GM12864 (cell line): Measurements from ENCODE around the gene ECI1.

ENCODE experiments used
- DNase-seq: peaks from one replicate; pipeline ENCODE4 v3.0.0-alpha.2; 2011; ENCODE audit warnings: low read depth
- H3K4me3 ChIP-seq: 2 replicates; pipeline ENCODE4 v1.5.1; 2011; ENCODE audit warnings: mild to moderate bottlenecking, low read depth, low read length, control low read depth
- TF ChIP-seq, protein P1 (sequence below): IDR thresholded peaks from 2 replicates; pipeline ENCODE4 v1.5.1; 2011; ENCODE audit warnings: low read depth, mild to moderate bottlenecking, moderate library complexity, low read length, control low read depth, inconsistent platforms; ENCODE audit errors: missing control alignments

The ECI1 gene

DNA sequence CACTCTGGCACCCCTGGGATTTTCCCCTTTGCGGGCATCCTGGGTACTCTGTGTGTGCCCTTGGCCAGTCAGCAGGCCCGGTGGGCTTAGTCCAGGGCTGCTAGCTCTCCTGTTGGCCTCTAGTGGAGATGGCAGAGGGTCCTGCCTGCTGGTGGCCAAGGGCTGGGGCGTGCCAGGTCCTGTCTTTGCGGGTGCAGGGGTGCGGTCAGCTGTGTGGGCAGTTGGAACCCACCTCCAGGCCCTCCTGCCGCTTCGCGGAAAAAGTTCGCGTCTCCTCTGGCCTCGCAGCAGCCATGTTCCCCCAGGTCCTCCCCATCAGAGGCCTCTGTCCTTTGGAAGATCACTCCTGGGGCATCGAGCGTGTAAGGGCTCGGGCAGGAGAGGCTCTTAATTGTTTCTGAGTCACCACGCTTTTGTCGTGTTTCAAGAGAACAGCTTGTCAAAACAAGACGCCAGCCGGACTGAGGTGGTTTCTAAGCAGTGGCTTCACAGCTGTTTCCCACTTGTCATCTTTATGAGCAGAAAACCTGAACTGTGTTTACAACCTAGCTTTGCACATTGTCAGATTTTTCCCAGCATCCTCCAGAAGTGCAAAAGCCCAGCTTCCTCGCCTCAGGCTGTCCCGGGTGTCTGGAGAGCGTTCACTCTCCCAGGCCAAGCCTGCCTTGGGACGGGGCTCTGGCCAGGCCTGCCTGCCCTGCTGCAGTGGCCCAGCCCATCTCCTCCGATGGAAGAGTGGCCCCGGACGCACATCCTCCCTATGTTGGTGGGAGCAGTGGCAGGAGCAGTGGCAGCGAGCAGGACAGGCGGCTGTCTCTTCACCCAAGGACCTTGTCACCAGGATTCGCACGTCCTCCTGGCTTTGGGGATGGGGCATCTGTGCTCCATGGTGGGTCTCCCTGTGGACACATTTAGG is 20.1 kb downstream of the ECI1 start:
- no peak for DNase-seq
- TF ChIP-seq, protein P1, sequence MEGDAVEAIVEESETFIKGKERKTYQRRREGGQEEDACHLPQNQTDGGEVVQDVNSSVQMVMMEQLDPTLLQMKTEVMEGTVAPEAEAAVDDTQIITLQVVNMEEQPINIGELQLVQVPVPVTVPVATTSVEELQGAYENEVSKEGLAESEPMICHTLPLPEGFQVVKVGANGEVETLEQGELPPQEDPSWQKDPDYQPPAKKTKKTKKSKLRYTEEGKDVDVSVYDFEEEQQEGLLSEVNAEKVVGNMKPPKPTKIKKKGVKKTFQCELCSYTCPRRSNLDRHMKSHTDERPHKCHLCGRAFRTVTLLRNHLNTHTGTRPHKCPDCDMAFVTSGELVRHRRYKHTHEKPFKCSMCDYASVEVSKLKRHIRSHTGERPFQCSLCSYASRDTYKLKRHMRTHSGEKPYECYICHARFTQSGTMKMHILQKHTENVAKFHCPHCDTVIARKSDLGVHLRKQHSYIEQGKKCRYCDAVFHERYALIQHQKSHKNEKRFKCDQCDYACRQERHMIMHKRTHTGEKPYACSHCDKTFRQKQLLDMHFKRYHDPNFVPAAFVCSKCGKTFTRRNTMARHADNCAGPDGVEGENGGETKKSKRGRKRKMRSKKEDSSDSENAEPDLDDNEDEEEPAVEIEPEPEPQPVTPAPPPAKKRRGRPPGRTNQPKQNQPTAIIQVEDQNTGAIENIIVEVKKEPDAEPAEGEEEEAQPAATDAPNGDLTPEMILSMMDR, result no peak

GRCh38 chr16:2230376-2230775 is 21.0 kb downstream of the ECI1 start:
- H3K4me3 ChIP-seq, result no peak overlapping the region
- TF ChIP-seq, protein P1, result no peak
- DNase-seq, result no peak

More for the DNA sequence above, 20.1 kb downstream of the ECI1 start:
- H3K4me3 ChIP-seq, result no peak overlapping the region

DNA sequence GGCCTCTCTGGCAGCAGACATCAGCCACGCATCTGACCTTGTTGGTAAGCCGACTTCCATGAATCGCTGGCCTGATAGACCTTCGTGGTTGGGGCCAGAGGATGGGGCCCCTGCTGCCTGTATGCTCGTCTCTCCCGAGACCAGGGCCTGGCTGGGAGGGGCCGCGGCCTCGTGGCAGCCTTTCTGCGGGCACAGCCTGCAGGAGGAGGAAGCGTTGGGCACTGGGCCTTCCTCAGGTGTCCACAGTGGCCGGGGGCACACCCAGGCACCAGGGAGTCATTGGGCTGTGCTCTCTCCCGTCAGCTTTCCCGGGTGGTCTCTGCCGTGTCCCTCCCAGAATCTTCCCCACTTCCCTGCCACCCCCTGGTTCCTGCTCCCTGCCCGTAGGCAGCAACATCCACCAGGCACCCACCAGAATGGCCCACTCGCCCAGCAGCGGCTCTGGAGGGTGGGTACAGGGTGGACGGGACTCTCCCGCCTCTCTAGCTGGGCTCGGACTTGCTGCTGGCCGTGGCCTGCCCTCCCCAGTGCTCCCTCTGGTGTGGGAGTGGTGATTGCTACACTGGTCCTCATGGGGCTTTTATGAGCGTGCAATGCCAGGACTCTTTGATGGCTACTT is 21.6 kb downstream of the ECI1 start:
- TF ChIP-seq, protein P1, result no peak
- H3K4me3 ChIP-seq, result no peak overlapping the region
- DNase-seq, result no peak

GRCh38 chr16:2229091-2229490 is 22.3 kb downstream of the ECI1 start:
- TF ChIP-seq, protein P1, result no peak
- no peak for DNase-seq
- H3K4me3 ChIP-seq, result no peak overlapping the region

GRCh38 chr16:2228161-2228824 is 23.1 kb downstream of the ECI1 start:
- no peak for DNase-seq

GRCh38 chr16:2226918-2227317 is 24.5 kb downstream of the ECI1 start:
- H3K4me3 ChIP-seq, result no peak overlapping the region
- TF ChIP-seq, protein P1, result no peak
- DNase-seq, result no peak

More at GRCh38 chr16:2228161-2228824, 23.1 kb downstream of the ECI1 start:
- TF ChIP-seq, protein P1, result no peak
- H3K4me3 ChIP-seq, result no peak overlapping the region
